K562 (cell line): ENCODE measurements around the gene ASIC1. TPM values are rescaled to one million over a fixed set of nuclear protein-coding genes. Genes with fewer than 3 reads are reported as not detected.

Experiments
- CEBPB ChIP-seq: fragments of 450-650 bp; IDR thresholded peaks from 2 replicates; pipeline ENCODE4 v1.6.1; 2016; ENCODE audit warnings: missing genetic modification characterization, missing compliant biosample characterization
- COPS2 ChIP-seq: fragments of 450-650 bp; conservative IDR thresholded peaks from 2 replicates; pipeline ENCODE4 v1.6.1; 2016; ENCODE audit warnings: mild to moderate bottlenecking, moderate library complexity
- CREB5 ChIP-seq: fragments of 250-450 bp; sonication (Bioruptor Pico); IDR thresholded peaks from 2 replicates; pipeline ENCODE4 v1.5.0; 2020; ENCODE audit warnings: mild to moderate bottlenecking
- DEAF1 ChIP-seq: fragments of 450-650 bp; formaldehyde crosslinking; IDR thresholded peaks from 2 replicates; pipeline ENCODE4 v1.4.0; 2020; ENCODE audit warnings: mild to moderate bottlenecking, moderate library complexity
- EGR1 ChIP-seq: fragments of 450-650 bp; conservative IDR thresholded peaks from 2 replicates; pipeline ENCODE4 v1.6.1; 2017; ENCODE audit warnings: mild to moderate bottlenecking
- ERF ChIP-seq: fragments of 450-650 bp; formaldehyde crosslinking; IDR thresholded peaks from 2 replicates; pipeline ENCODE4 v1.4.0; 2020; ENCODE audit warnings: mild to moderate bottlenecking, mixed read lengths
- ETV5 ChIP-seq: sonication (generic); formaldehyde crosslinking; IDR thresholded peaks from 2 replicates; pipeline ENCODE4 v1.4.0; 2020; ENCODE audit warnings: low read depth, mild to moderate bottlenecking, missing genetic modification reagents
- HNRNPL ChIP-seq: fragments of 200-400 bp; formaldehyde crosslinking; IDR thresholded peaks from 2 replicates; pipeline ENCODE4 v1.6.1; 2017; ENCODE audit warnings: low read depth, mild to moderate bottlenecking, low read length
- MCM2 ChIP-seq: fragments of 450-650 bp; IDR thresholded peaks from 2 replicates; pipeline ENCODE4 v1.6.1; 2017; ENCODE audit warnings: low read depth, mild to moderate bottlenecking
- MTA2 ChIP-seq: fragments of 450-650 bp; IDR thresholded peaks from 2 replicates; pipeline ENCODE4 v1.6.1; 2016; ENCODE audit warnings: low read depth
- NFYB ChIP-seq: IDR thresholded peaks from 2 replicates; pipeline ENCODE4 v1.6.1; 2011; ENCODE audit warnings: mild to moderate bottlenecking, moderate library complexity; ENCODE audit not compliant: insufficient read length; ENCODE audit errors: extremely low read depth
- NONO ChIP-seq, 2 experiments: fragments of 200-400 bp in 1 of 2; fragments of 450-650 bp in 1 of 2; formaldehyde crosslinking in 1 of 2; IDR thresholded peaks; 2 replicates each; pipeline ENCODE4 v1.6.1; 2017; ENCODE audit warnings: low read depth in 2 of 2, mild to moderate bottlenecking in 2 of 2, moderate library complexity in 2 of 2, low read length in 1 of 2
- NR1H2 ChIP-seq: sonication (generic); formaldehyde crosslinking; IDR thresholded peaks from 2 replicates; pipeline ENCODE4 v1.4.0; 2020; ENCODE audit warnings: mild to moderate bottlenecking, missing genetic modification reagents
- PHF21A ChIP-seq: fragments of 450-650 bp; IDR thresholded peaks from 2 replicates; pipeline ENCODE4 v1.6.1; 2017; ENCODE audit warnings: low read depth, borderline replicate concordance
- SAFB ChIP-seq: fragments of 200-400 bp; formaldehyde crosslinking; IDR thresholded peaks from 2 replicates; pipeline ENCODE4 v1.6.1; 2017; ENCODE audit warnings: low read depth, low read length, borderline replicate concordance
- TAL1 ChIP-seq: fragments of 450-650 bp; IDR thresholded peaks from 2 replicates; pipeline ENCODE4 v1.6.1; 2016; ENCODE audit warnings: mild to moderate bottlenecking
- TCF7 ChIP-seq: sonication (generic); IDR thresholded peaks from 2 replicates; pipeline ENCODE4 v1.6.1; 2016; ENCODE audit warnings: antibody characterized with exemption, borderline replicate concordance
- TEAD4 ChIP-seq, 2 experiments: sonication (generic) in 1 of 2; formaldehyde crosslinking in 1 of 2; IDR thresholded peaks; 2 replicates each; pipeline versions ENCODE4 v1.6.1 to v1.8.0; 2012 to 2022; ENCODE audit warnings: borderline replicate concordance in 1 of 2, inconsistent platforms in 1 of 2, low read length in 1 of 2, mild to moderate bottlenecking in 1 of 2, missing genetic modification reagents in 1 of 2
- ZFP30 ChIP-seq: fragments of 250-450 bp; sonication (Bioruptor Pico); IDR thresholded peaks from 2 replicates; pipeline ENCODE4 v1.8.0; 2022; ENCODE audit warnings: moderate library complexity, mild to moderate bottlenecking, inconsistent platforms, borderline replicate concordance
- ZNF133 ChIP-seq: fragments of 250-450 bp; sonication (Bioruptor Pico); IDR thresholded peaks from 2 replicates; pipeline ENCODE4 v1.4.0; 2020; ENCODE audit warnings: mild to moderate bottlenecking
- ZNF324 ChIP-seq: fragments of 250-450 bp; sonication (Bioruptor Pico); IDR thresholded peaks from 2 replicates; pipeline ENCODE4 v1.4.0; 2020; ENCODE audit warnings: mild to moderate bottlenecking
- ZNF384 ChIP-seq: IDR thresholded peaks from 2 replicates; pipeline ENCODE4 v1.6.1; 2012; ENCODE audit warnings: low read depth, low read length, improper control_type of control experiment
- ZNF57 ChIP-seq: fragments of 450-650 bp; formaldehyde crosslinking; IDR thresholded peaks from 2 replicates; pipeline ENCODE4 v1.4.0; 2020; ENCODE audit warnings: mild to moderate bottlenecking, moderate library complexity
- polyA plus RNA-seq, 8 experiments: library from polyadenylated mRNA; depleted of rRNA in 4 of 8; stranded (reverse) in 5 of 8; unstranded in 3 of 8; fragments of >200 nt; fragmentation: Nextera tagmentation in 2 of 8; fragmentation: Illumina TruSeq in 1 of 8; extraction: Ambion mirVana in 2 of 8; extraction: Trizol in 1 of 8; gene quantifications; 2 replicates each; pipeline versions ENCODE4 v1.2.1 to v1.2.3, GENCODE V29; 2011 to 2014; ENCODE audit warnings: inconsistent platforms in 1 of 8, missing spikeins in 1 of 8
- total RNA-seq, 7 experiments: library from RNA; depleted of rRNA in 6 of 7; stranded (reverse); fragments of >200 nt in 6 of 7; fragmentation: Illumina TruSeq in 2 of 7; extraction: Trizol in 2 of 7; gene quantifications; 2 replicates each; pipeline versions ENCODE4 v1.2.1 to v1.2.3, GENCODE V29; 2011 to 2021; ENCODE audit warnings: low replicate concordance in 1 of 7

Gene ASIC1
- total and polyA plus RNA-seq, 9 of the 15 experiments (the other 6 are each of a cell fraction or from before 2014, with no cell fraction given) = 0.01 to 1.7 (median 0.45) TPM

- TF ChIP-seq ZFP30 (CRISPR knock-in tag) (no peak), COPS2 (no peak), TEAD4 (IDR thresholded peaks at IDR 0.05; ENCODE audit: low read length) (peak; percentile 97), TEAD4 (CRISPR knock-in tag; IDR thresholded peaks at IDR 0.05; ENCODE audit: borderline replicate concordance) (no peak), ERF (CRISPR knock-in tag) (no peak), MTA2 (peak; percentile 95), CREB5 (CRISPR knock-in tag) (no peak), PHF21A (peak; percentile 99), DEAF1 (no peak), ZNF133 (CRISPR knock-in tag) (no peak), TCF7 (peak; percentile 64; the same call in 1 of the 2 replicates), ZNF57 (CRISPR knock-in tag) (no peak), ZNF384 (no peak), NR1H2 (CRISPR knock-in tag) (no peak), NONO (IDR thresholded peaks at IDR 0.05; ENCODE audit: low read depth in 2 of 2, low read length in 1 of 2) (peak in 1 of 2 experiments; percentile 89; a peak in 2 of 4 replicates), ZNF324 (CRISPR knock-in tag) (no peak), EGR1 (peak; percentile 80), NFYB (no peak), SAFB (no peak), MCM2 (no peak), TAL1 (peak; percentile 98), ETV5 (CRISPR knock-in tag) (0 out of 2 replicates have a peak, but pooled peaks have one; percentile 16), HNRNPL (no peak), CEBPB (tag) (peak; percentile 88)
These were observed 6.8 kb upstream of the ASIC1 start (continued) for GRCh38 chr12:50050410-50051098.
